ENCODE data around the gene GSN.
A peak's percentile ranks its signal among the peaks of the same experiment; 100 is the strongest.

GSN gene

DNA sequence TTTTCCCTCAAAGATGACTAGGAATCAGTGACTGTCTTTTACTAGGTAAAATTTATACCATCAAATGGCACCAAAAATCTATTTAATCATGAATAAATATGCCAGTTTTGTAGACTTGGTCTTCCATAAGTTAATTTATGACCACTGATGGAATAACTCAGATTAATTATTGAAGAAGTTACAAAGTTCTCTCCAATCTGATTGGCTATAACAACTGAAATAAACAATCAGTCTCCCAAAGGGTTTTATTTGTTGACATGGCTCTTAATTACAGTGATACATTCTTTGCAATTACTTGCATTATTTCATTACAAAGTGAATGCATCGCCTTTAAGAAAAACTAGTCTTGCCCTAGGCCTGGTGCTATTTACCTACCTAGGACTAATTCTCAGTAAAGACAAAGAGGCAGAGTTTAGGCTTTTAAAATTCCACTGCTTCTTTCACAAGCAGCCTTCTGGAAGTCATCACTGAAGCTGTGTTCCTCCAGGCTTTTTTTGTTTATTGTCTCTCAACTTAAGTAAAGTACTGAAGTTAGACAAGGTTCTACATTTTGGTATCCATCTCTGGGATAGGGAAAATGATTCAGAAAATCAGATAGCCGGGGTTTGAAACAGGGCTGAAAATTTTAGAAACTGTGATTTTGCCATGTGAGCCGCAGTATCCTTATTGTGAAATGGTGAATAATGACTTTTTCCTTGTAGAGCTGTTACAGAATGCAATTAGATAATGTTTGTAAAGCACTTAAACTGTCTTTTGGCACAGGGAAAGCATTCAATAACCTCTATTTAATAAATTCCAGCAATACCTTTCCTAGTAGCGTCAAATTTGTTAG is 99.6 kb downstream of the GSN start:
- DNase-seq (ENCODE audit: low spot score in 2 of 2) (no peak), ATAC-seq (ENCODE audit: low read depth) (no peak)
- H3K9me3 Mint-ChIP-seq, result peaks cover 4% of the 10 kb centered on the region
- peaks cover 2% of the 10 kb centered on the region for H3K36me3 Mint-ChIP-seq
- H3K4me3 Mint-ChIP-seq, result no peak overlapping the region
- peaks cover 13% of the 10 kb centered on the region for H3K4me1 Mint-ChIP-seq
- H3K27ac Mint-ChIP-seq, result no peak overlapping the region
- no peaks in the 10 kb centered on the region for H3K27me3 Mint-ChIP-seq

DNA sequence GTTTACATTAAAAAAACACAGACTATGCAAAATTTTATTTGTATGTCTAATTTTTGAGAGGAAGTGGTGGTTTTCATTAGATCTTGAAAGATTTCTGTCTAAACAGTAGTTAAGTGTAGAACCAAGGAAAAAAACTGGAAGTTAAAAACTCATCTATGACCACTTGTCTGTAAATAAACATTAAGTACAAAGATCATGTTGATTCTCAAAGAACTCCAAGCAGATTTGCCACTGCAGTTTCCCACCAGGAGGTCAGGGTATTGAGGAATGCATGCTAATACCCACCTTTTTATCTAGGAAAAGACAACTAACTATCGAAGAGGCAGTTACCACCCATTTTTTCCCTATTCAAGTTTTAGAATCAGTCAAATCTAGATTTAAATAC is 100.2 kb downstream of the GSN start:
- no peak for ATAC-seq (ENCODE audit: low read depth)
- Mint-ChIP-seq H3K4me3 (peak overlapping the region; percentile 41), H3K27me3 (no peaks in the 10 kb centered on the region), H3K4me1 (peaks cover 13% of the 10 kb centered on the region), H3K36me3 (peaks cover 2% of the 10 kb centered on the region), H3K9me3 (peaks cover 4% of the 10 kb centered on the region), H3K27ac (no peak overlapping the region)
- DNase-seq (ENCODE audit: low spot score in 2 of 2), result no peak

- Mint-ChIP-seq H3K36me3 (peaks cover 2% of the 10 kb centered on the region), H3K9me3 (peaks cover 4% of the 10 kb centered on the region), H3K27me3 (no peaks in the 10 kb centered on the region), H3K27ac (peak overlapping the region; percentile 41), H3K4me3 (peak overlapping the region; percentile 91), H3K4me1 (peaks cover 13% of the 10 kb centered on the region)
- no peak for ATAC-seq (ENCODE audit: low read depth)
- DNase-seq (ENCODE audit: low spot score in 2 of 2), result no peak
These were observed 100.8 kb downstream of the GSN start for GRCh38 chr9:121368745-121369144.

- H3K9me3 Mint-ChIP-seq, result peaks cover 4% of the 10 kb centered on the region
- peaks cover 13% of the 10 kb centered on the region for H3K4me1 Mint-ChIP-seq
- H3K27ac Mint-ChIP-seq, result peak within 1 kb of the TSS; percentile 87
- DNase-seq (ENCODE audit: low spot score in 2 of 2) (no peak), ATAC-seq (ENCODE audit: low read depth) (peak; percentile 42)
- H3K36me3 Mint-ChIP-seq, result peaks cover 2% of the 10 kb centered on the region
- no peaks in the 10 kb centered on the region for H3K27me3 Mint-ChIP-seq
- H3K4me3 Mint-ChIP-seq, result peak within 1 kb of the TSS; percentile 91
These were observed 101.8 kb downstream of the GSN start, which contains the start of gene STOM for GRCh38 chr9:121369595-121370265. Gene STOM, minus strand, starts transcription at chr9:121370250. Its CDS starts 63 bp downstream, at chr9:121370187.

DNA sequence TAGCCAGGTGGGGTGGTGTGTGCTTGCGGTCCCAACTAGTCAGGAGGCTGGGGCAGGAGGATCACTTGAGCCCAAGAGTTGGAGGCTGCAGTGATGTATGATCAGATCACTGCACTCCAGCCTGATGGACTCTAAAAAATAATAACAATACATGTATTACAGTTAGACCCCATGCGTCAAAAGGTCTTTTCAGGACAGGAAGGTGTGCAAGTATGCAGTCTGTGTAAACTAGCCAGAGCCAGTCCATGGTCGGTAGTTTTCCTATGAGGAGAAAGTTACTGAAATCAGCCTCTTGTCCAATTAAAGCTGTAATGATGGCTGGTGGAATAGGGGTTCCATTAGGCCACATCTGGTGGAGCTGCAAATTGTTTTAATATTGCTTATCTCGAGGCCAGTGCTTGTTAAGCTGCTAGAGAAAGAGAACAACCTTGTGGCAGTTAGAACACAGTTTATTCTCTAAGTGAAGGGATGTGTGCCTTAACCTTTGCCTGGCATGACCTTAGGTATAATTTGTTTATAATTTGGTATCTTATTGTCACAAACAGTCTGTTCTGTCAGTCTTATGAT is 103.6 kb downstream of the GSN start:
- Mint-ChIP-seq H3K9me3 (peaks cover 4% of the 10 kb centered on the region), H3K36me3 (peaks cover 2% of the 10 kb centered on the region), H3K4me3 (peak overlapping the region; percentile 68), H3K27ac (no peak overlapping the region), H3K4me1 (peaks cover 13% of the 10 kb centered on the region), H3K27me3 (no peaks in the 10 kb centered on the region)
- ATAC-seq (ENCODE audit: low read depth), result no peak
- no peak for DNase-seq (ENCODE audit: low spot score in 2 of 2)

DNA sequence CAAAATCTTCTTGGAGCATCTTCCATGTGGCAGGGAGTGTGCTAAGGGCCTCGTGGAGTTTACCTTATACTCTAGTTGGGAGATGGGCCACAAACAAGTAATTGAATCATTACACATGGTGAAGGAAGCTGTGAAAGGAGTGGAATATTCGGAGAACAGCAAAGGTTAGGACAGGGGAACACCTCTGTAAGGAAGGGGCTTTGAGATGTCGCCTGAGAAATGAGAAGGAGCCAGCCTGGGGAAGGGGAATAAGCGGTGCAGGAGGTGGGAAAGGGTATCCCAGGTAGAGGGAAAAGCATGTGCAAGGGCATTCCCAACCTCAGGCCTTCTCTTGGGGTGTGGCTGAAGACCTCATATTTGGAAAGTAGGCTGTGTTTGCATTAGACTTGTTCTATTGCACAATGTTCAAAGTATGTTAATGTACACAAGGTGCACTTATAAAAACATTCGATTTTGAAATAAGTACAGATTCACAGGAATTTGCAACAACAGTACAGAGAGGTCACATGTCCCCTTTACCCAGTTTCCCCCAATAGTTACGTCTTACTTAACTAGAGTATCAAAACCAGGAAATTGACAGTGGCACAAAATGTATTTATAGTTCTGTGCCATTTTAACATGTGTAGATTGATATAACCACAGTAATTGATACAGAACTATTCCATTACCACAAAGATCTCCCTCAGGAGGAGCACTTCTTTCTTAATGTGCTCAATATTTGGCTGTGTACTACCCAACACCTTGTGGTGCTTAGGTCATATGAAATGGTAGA is 104.5 kb downstream of the GSN start:
- Mint-ChIP-seq H3K27me3 (no peaks in the 10 kb centered on the region), H3K4me1 (peaks cover 13% of the 10 kb centered on the region), H3K27ac (no peak overlapping the region), H3K36me3 (peaks cover 2% of the 10 kb centered on the region), H3K9me3 (peaks cover 4% of the 10 kb centered on the region), H3K4me3 (no peak overlapping the region)
- ATAC-seq (ENCODE audit: low read depth) (no peak), DNase-seq (ENCODE audit: low spot score in 2 of 2) (no peak)

GRCh38 chr9:121373011-121373729 is 105.2 kb downstream of the GSN start:
- DNase-seq (ENCODE audit: low spot score in 2 of 2) (no peak), ATAC-seq (ENCODE audit: low read depth) (no peak)
- H3K4me1 Mint-ChIP-seq, result peaks cover 13% of the 10 kb centered on the region
- peaks cover 6% of the 10 kb centered on the region for H3K36me3 Mint-ChIP-seq
- no peak overlapping the region for H3K27ac Mint-ChIP-seq
- peaks cover 4% of the 10 kb centered on the region for H3K9me3 Mint-ChIP-seq
- H3K4me3 Mint-ChIP-seq, result no peak overlapping the region
- H3K27me3 Mint-ChIP-seq, result no peaks in the 10 kb centered on the region

DNA sequence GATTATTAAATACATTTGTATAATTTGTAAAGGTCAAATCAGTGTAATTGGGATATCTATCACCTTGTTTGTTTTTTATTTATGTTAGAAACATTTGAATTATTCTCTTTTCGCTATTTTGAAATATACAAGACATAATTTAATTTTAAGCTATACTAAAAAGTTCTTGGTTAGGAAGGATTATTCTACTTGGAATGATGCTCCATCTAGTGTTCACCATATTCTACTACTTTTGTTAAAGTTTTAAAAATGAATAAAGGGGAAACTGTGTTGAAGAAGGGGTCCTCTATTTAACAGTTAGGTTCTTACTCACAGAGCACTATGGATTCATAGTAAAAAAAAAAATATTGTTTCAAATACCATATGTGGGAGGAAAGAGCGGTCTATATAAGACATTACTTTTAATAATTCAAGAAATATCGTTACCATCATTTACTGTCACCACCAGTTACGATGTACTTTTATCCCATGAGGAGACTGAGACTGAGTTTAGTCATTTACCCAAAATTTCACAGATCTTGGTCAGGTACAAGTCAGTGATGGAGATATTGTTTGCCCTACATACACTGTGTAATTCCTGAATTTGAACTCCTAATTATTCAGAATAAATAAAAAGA is 108.4 kb downstream of the GSN start:
- ATAC-seq (ENCODE audit: low read depth) (no peak), DNase-seq (ENCODE audit: low spot score in 2 of 2) (no peak)
- Mint-ChIP-seq H3K27ac (no peak overlapping the region), H3K9me3 (no peaks in the 10 kb centered on the region), H3K36me3 (peaks cover 4% of the 10 kb centered on the region), H3K4me1 (peaks cover 6% of the 10 kb centered on the region), H3K27me3 (no peaks in the 10 kb centered on the region), H3K4me3 (no peak overlapping the region)

GRCh38 chr9:121380846-121381245 is 112.9 kb downstream of the GSN start:
- Mint-ChIP-seq H3K27ac (no peak overlapping the region), H3K36me3 (peaks cover 4% of the 10 kb centered on the region), H3K4me1 (peaks cover 2% of the 10 kb centered on the region), H3K27me3 (no peaks in the 10 kb centered on the region), H3K9me3 (no peaks in the 10 kb centered on the region), H3K4me3 (no peak overlapping the region)
- ATAC-seq (ENCODE audit: low read depth) (no peak), DNase-seq (ENCODE audit: low spot score in 2 of 2) (no peak)
